ENCODE results near the gene AGFG2. TPM values are rescaled to one million over a fixed set of nuclear protein-coding genes. Genes with fewer than 3 reads are reported as not detected.

AGFG2 gene
- total and polyA plus RNA-seq, 2 of the 13 experiments (the other 11 are each of a cell fraction or from before 2014, with no cell fraction given): 125 to 132 TPM

DNA sequence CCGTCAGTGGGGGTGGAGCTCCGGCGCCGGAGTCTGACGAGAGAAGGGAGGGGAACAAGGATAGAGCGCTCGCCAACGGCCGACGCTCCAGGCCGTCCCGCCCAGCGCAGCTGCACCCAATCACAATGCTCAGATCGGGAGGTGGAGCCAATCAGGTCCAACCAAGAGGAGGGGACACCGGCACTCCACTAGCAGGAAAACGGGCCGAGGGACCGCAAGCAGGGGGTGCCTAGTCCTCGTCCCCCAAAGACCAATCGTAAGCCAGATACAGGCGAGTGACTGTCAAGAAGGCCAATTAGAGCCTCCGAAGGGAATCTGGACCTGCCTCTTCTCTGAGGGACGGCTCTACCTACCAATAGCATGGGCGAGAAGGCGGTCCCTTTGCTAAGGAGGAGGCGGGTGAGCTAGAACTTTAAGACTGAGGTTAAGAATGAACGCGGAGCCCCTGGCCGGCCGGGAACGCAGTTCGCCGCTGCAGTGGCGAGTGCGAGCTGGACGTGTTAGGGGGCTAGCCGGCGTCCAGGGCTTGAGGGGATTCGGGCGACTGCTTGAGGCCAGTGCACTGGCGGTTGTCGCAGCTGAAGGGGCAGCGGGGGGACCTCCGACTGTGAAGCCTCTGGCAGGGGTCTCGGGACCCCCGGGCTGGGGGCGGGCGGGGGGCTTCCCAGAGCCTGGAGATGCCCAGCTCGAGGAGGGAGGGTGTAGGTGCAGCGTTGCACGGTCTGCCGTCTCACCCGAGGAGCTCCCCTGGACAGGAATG lies 47.4 kb downstream of the AGFG2 start, which contains the start of gene FBXO24 (continued):
- TF ChIP-seq, protein P1, sequence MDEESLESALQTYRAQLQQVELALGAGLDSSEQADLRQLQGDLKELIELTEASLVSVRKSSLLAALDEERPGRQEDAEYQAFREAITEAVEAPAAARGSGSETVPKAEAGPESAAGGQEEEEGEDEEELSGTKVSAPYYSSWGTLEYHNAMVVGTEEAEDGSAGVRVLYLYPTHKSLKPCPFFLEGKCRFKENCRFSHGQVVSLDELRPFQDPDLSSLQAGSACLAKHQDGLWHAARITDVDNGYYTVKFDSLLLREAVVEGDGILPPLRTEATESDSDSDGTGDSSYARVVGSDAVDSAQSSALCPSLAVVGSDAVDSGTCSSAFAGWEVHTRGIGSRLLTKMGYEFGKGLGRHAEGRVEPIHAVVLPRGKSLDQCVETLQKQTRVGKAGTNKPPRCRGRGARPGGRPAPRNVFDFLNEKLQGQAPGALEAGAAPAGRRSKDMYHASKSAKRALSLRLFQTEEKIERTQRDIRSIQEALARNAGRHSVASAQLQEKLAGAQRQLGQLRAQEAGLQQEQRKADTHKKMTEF (CRISPR knock-in tag; IDR thresholded peaks at IDR 0.05): peak; percentile 62
- TF ChIP-seq KAT8 (CRISPR knock-in tag; IDR thresholded peaks at IDR 0.05) (peak; percentile 57; the same call in 1 of the 2 replicates), YEATS2 (CRISPR knock-in tag; IDR thresholded peaks at IDR 0.05; ENCODE audit: borderline replicate concordance) (peak; percentile 40; the same call in 1 of the 2 replicates), ARNTL (CRISPR knock-in tag; IDR thresholded peaks at IDR 0.05) (no peak), IRX3 (CRISPR knock-in tag; IDR thresholded peaks at IDR 0.05; ENCODE audit: borderline replicate concordance, low read depth) (no peak), ZNF274 (CRISPR knock-in tag; IDR thresholded peaks at IDR 0.05) (no peak), NFKB2 (CRISPR knock-in tag; IDR thresholded peaks at IDR 0.05; ENCODE audit: borderline replicate concordance) (0 out of 2 replicates have a peak, but pooled peaks have one; percentile 19)
- TF ChIP-seq, protein P2, sequence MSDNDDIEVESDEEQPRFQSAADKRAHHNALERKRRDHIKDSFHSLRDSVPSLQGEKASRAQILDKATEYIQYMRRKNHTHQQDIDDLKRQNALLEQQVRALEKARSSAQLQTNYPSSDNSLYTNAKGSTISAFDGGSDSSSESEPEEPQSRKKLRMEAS (IDR thresholded peaks at IDR 0.05): 0 out of 2 replicates have a peak, but pooled peaks have one; percentile 28
- TF ChIP-seq, protein P3, sequence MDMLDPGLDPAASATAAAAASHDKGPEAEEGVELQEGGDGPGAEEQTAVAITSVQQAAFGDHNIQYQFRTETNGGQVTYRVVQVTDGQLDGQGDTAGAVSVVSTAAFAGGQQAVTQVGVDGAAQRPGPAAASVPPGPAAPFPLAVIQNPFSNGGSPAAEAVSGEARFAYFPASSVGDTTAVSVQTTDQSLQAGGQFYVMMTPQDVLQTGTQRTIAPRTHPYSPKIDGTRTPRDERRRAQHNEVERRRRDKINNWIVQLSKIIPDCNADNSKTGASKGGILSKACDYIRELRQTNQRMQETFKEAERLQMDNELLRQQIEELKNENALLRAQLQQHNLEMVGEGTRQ (IDR thresholded peaks at IDR 0.05; ENCODE audit: low read depth, low read length): no peak
- TF ChIP-seq, protein P3 (CRISPR knock-in tag; IDR thresholded peaks at IDR 0.05; ENCODE audit: borderline replicate concordance): no peak; the same call in 1 of the 2 replicates
- TF ChIP-seq, protein P4, sequence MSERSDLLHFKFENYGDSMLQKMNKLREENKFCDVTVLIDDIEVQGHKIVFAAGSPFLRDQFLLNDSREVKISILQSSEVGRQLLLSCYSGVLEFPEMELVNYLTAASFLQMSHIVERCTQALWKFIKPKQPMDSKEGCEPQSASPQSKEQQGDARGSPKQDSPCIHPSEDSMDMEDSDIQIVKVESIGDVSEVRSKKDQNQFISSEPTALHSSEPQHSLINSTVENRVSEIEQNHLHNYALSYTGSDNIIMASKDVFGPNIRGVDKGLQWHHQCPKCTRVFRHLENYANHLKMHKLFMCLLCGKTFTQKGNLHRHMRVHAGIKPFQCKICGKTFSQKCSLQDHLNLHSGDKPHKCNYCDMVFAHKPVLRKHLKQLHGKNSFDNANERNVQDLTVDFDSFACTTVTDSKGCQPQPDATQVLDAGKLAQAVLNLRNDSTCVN (CRISPR knock-in tag; IDR thresholded peaks at IDR 0.05; ENCODE audit: borderline replicate concordance): no peak
- TF ChIP-seq, protein P5, sequence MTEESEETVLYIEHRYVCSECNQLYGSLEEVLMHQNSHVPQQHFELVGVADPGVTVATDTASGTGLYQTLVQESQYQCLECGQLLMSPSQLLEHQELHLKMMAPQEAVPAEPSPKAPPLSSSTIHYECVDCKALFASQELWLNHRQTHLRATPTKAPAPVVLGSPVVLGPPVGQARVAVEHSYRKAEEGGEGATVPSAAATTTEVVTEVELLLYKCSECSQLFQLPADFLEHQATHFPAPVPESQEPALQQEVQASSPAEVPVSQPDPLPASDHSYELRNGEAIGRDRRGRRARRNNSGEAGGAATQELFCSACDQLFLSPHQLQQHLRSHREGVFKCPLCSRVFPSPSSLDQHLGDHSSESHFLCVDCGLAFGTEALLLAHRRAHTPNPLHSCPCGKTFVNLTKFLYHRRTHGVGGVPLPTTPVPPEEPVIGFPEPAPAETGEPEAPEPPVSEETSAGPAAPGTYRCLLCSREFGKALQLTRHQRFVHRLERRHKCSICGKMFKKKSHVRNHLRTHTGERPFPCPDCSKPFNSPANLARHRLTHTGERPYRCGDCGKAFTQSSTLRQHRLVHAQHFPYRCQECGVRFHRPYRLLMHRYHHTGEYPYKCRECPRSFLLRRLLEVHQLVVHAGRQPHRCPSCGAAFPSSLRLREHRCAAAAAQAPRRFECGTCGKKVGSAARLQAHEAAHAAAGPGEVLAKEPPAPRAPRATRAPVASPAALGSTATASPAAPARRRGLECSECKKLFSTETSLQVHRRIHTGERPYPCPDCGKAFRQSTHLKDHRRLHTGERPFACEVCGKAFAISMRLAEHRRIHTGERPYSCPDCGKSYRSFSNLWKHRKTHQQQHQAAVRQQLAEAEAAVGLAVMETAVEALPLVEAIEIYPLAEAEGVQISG (CRISPR knock-in tag; IDR thresholded peaks at IDR 0.05): peak; percentile 9; the same call in 1 of the 2 replicates
- TF ChIP-seq, protein P6, sequence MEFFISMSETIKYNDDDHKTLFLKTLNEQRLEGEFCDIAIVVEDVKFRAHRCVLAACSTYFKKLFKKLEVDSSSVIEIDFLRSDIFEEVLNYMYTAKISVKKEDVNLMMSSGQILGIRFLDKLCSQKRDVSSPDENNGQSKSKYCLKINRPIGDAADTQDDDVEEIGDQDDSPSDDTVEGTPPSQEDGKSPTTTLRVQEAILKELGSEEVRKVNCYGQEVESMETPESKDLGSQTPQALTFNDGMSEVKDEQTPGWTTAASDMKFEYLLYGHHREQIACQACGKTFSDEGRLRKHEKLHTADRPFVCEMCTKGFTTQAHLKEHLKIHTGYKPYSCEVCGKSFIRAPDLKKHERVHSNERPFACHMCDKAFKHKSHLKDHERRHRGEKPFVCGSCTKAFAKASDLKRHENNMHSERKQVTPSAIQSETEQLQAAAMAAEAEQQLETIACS (CRISPR knock-in tag; IDR thresholded peaks at IDR 0.05): no peak
- TF ChIP-seq, protein P7, sequence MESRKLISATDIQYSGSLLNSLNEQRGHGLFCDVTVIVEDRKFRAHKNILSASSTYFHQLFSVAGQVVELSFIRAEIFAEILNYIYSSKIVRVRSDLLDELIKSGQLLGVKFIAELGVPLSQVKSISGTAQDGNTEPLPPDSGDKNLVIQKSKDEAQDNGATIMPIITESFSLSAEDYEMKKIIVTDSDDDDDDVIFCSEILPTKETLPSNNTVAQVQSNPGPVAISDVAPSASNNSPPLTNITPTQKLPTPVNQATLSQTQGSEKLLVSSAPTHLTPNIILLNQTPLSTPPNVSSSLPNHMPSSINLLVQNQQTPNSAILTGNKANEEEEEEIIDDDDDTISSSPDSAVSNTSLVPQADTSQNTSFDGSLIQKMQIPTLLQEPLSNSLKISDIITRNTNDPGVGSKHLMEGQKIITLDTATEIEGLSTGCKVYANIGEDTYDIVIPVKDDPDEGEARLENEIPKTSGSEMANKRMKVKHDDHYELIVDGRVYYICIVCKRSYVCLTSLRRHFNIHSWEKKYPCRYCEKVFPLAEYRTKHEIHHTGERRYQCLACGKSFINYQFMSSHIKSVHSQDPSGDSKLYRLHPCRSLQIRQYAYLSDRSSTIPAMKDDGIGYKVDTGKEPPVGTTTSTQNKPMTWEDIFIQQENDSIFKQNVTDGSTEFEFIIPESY (CRISPR knock-in tag; IDR thresholded peaks at IDR 0.05): no peak
